Neural progenitor cell (in vitro differentiated cells): ENCODE measurements around the gene C13orf42.

Experiments
- EZH2phosphoT487 ChIP-seq: fragments of 200-600 bp; sonication (generic); IDR thresholded peaks from 2 replicates; pipeline ENCODE4 v1.6.1; 2017; ENCODE audit warnings: antibody characterized with exemption
- TF ChIP-seq, protein P1 (sequence below): fragments of 200-600 bp; sonication (generic); IDR thresholded peaks from 2 replicates; pipeline ENCODE4 v1.5.1; 2017; ENCODE audit warnings: antibody characterized with exemption, mild to moderate bottlenecking

GRCh38 chr13:51040431-51040830 is 70.6 kb downstream of the C13orf42 start:
- TF ChIP-seq, protein P1, sequence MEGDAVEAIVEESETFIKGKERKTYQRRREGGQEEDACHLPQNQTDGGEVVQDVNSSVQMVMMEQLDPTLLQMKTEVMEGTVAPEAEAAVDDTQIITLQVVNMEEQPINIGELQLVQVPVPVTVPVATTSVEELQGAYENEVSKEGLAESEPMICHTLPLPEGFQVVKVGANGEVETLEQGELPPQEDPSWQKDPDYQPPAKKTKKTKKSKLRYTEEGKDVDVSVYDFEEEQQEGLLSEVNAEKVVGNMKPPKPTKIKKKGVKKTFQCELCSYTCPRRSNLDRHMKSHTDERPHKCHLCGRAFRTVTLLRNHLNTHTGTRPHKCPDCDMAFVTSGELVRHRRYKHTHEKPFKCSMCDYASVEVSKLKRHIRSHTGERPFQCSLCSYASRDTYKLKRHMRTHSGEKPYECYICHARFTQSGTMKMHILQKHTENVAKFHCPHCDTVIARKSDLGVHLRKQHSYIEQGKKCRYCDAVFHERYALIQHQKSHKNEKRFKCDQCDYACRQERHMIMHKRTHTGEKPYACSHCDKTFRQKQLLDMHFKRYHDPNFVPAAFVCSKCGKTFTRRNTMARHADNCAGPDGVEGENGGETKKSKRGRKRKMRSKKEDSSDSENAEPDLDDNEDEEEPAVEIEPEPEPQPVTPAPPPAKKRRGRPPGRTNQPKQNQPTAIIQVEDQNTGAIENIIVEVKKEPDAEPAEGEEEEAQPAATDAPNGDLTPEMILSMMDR = no peak
- TF ChIP-seq EZH2phosphoT487 = no peak
